HepG2 (cell line): ENCODE data around the gene TRIM8. TPM values are rescaled to one million over a fixed set of nuclear protein-coding genes. Genes with fewer than 3 reads are reported as not detected.
A peak's percentile ranks its signal among the peaks of the same experiment; 100 is the strongest.

ENCODE experiments used
- ARNT2 ChIP-seq: sonication (generic); formaldehyde crosslinking; IDR thresholded peaks from 2 replicates; pipeline ENCODE4 v1.8.0; 2022; ENCODE audit warnings: mild to moderate bottlenecking, low read depth, missing genetic modification reagents, moderate library complexity
- GFI1 ChIP-seq: sonication (generic); formaldehyde crosslinking; IDR thresholded peaks from 2 replicates; pipeline ENCODE4 v1.5.0; 2020; ENCODE audit warnings: missing genetic modification reagents, mild to moderate bottlenecking, borderline replicate concordance
- HNRNPK ChIP-seq: fragments of 200-400 bp; formaldehyde crosslinking; IDR thresholded peaks from 2 replicates; pipeline ENCODE4 v1.6.1; 2018; ENCODE audit warnings: low read length, low read depth, moderate library complexity, mild to moderate bottlenecking; ENCODE audit not compliant: poor library complexity, severe bottlenecking
- IRF2 ChIP-seq: IDR thresholded peaks from 2 replicates; pipeline ENCODE4 v1.6.1; 2018; ENCODE audit warnings: missing genetic modification reagents, missing compliant biosample characterization
- MBD4 ChIP-seq: IDR thresholded peaks from 2 replicates; pipeline ENCODE4 v1.6.1; 2012; ENCODE audit warnings: low read length, inconsistent platforms, borderline replicate concordance
- MED13 ChIP-seq: sonication (generic); formaldehyde crosslinking; IDR thresholded peaks from 2 replicates; pipeline ENCODE4 v1.5.0; 2020; ENCODE audit warnings: missing genetic modification reagents
- MEIS2 ChIP-seq: sonication (generic); formaldehyde crosslinking; IDR thresholded peaks from 2 replicates; pipeline ENCODE4 v1.9.0; 2021; ENCODE audit warnings: mild to moderate bottlenecking, missing genetic modification reagents
- NFYC ChIP-seq: IDR thresholded peaks from 2 replicates; pipeline ENCODE4 v1.6.1; 2016; ENCODE audit warnings: missing genetic modification reagents, missing compliant biosample characterization
- POGK ChIP-seq: sonication (generic); formaldehyde crosslinking; conservative IDR thresholded peaks from 2 replicates; pipeline ENCODE4 v1.8.0; 2022; ENCODE audit warnings: mild to moderate bottlenecking, moderate library complexity, missing genetic modification reagents
- POLR2G ChIP-seq: fragments of 200-400 bp; formaldehyde crosslinking; IDR thresholded peaks from 2 replicates; pipeline ENCODE4 v1.6.1; 2018; ENCODE audit warnings: mild to moderate bottlenecking, low read depth, low read length, moderate library complexity
- SIX1 ChIP-seq: sonication (generic); formaldehyde crosslinking; IDR thresholded peaks from 2 replicates; pipeline ENCODE4 v1.4.0; 2020; ENCODE audit warnings: missing genetic modification reagents, borderline replicate concordance
- SRSF1 ChIP-seq: fragments of 200-400 bp; formaldehyde crosslinking; optimal IDR thresholded peaks from 2 replicates; pipeline ENCODE3; 2017; ENCODE audit warnings: mild to moderate bottlenecking, low read depth, low read length, moderate library complexity
- TEAD2 ChIP-seq: sonication (generic); formaldehyde crosslinking; IDR thresholded peaks from 2 replicates; pipeline ENCODE4 v1.9.0; 2021; ENCODE audit warnings: missing genetic modification reagents
- U2AF1 ChIP-seq: fragments of 200-400 bp; formaldehyde crosslinking; optimal IDR thresholded peaks from 2 replicates; pipeline ENCODE3; 2017; ENCODE audit warnings: mild to moderate bottlenecking, low read depth, low read length
- ZBTB21 ChIP-seq: sonication (generic); formaldehyde crosslinking; IDR thresholded peaks from 2 replicates; pipeline ENCODE4 v1.4.0; 2020; ENCODE audit warnings: missing genetic modification reagents
- ZFAT ChIP-seq: sonication (generic); formaldehyde crosslinking; conservative IDR thresholded peaks from 2 replicates; pipeline ENCODE4 v1.8.1; 2023; ENCODE audit warnings: missing genetic modification reagents, inconsistent platforms
- ZFX ChIP-seq: sonication (generic); formaldehyde crosslinking; IDR thresholded peaks from 2 replicates; pipeline ENCODE4 v1.4.0; 2020; ENCODE audit warnings: mild to moderate bottlenecking, low read depth, missing genetic modification reagents, moderate library complexity
- ZNF225 ChIP-seq: sonication (generic); formaldehyde crosslinking; IDR thresholded peaks from 2 replicates; pipeline ENCODE4 v1.4.0; 2020; ENCODE audit warnings: mild to moderate bottlenecking, missing genetic modification reagents
- ZNF556 ChIP-seq: sonication (generic); formaldehyde crosslinking; IDR thresholded peaks from 2 replicates; pipeline ENCODE4 v1.4.0; 2020; ENCODE audit warnings: mild to moderate bottlenecking, missing genetic modification reagents, borderline replicate concordance
- ZNF749 ChIP-seq: sonication (generic); formaldehyde crosslinking; IDR thresholded peaks from 2 replicates; pipeline ENCODE4 v1.8.0; 2022; ENCODE audit warnings: mild to moderate bottlenecking, missing genetic modification reagents, moderate library complexity, borderline replicate concordance
- ZNF850 ChIP-seq: sonication (generic); formaldehyde crosslinking; conservative IDR thresholded peaks from 2 replicates; pipeline ENCODE4 v1.9.0; 2021; ENCODE audit warnings: mild to moderate bottlenecking, missing genetic modification reagents
- ZSCAN29 ChIP-seq: sonication (generic); formaldehyde crosslinking; conservative IDR thresholded peaks from 2 replicates; pipeline ENCODE4 v1.4.0; 2020; ENCODE audit warnings: mild to moderate bottlenecking, missing genetic modification reagents
- polyA plus RNA-seq, 8 experiments: library from polyadenylated mRNA; depleted of rRNA in 3 of 8; stranded (reverse) in 7 of 8; unstranded in 1 of 8; fragments of >200 nt; fragmentation: Illumina TruSeq in 4 of 8; extraction: Trizol in 4 of 8; gene quantifications; 2 replicates each; pipeline versions ENCODE4 v1.2.1 to v1.2.3, GENCODE V29; 2011 to 2016; ENCODE audit warnings: low read depth in 4 of 8, missing spikeins in 1 of 8, mixed read lengths in 1 of 8; ENCODE audit not compliant: insufficient read depth in 1 of 8
- total RNA-seq, 5 experiments: library from RNA; depleted of rRNA; stranded (reverse); fragments of >200 nt; fragmentation: Illumina TruSeq; extraction: Trizol; gene quantifications; 2 replicates each; pipeline ENCODE4 v1.2.3, GENCODE V29; 2016; ENCODE audit warnings: low read depth in 1 of 5
- TF ChIP-seq, protein P1 (sequence below): sonication (generic); formaldehyde crosslinking; IDR thresholded peaks from 2 replicates; pipeline ENCODE4 v1.5.0; 2020; ENCODE audit warnings: mild to moderate bottlenecking, missing genetic modification reagents, borderline replicate concordance
- TF ChIP-seq, protein P2 (sequence below): sonication (generic); formaldehyde crosslinking; IDR thresholded peaks from 2 replicates; pipeline ENCODE4 v1.8.0; 2022; ENCODE audit warnings: missing genetic modification reagents, mild to moderate bottlenecking, borderline replicate concordance
- TF ChIP-seq, protein P3 (sequence below): sonication (generic); formaldehyde crosslinking; IDR thresholded peaks from 2 replicates; pipeline ENCODE4 v1.4.0; 2020; ENCODE audit warnings: missing genetic modification reagents, low read depth, mild to moderate bottlenecking, borderline replicate concordance

The TRIM8 gene
- total and polyA plus RNA-seq, 2 of the 13 experiments (the other 11 are each of a cell fraction or from before 2014, with no cell fraction given): 38.9 to 66.5 TPM

- TF ChIP-seq ZFAT (CRISPR knock-in tag) (0 out of 2 replicates have a peak, but pooled peaks have one; percentile 26), U2AF1 (no peak), ZSCAN29 (CRISPR knock-in tag) (no peak), GFI1 (CRISPR knock-in tag) (no peak), IRF2 (CRISPR knock-in tag) (no peak), POGK (CRISPR knock-in tag) (peak; percentile 59; the same call in 1 of the 2 replicates), ZFX (CRISPR knock-in tag) (peak; percentile 51; the same call in 1 of the 2 replicates), TEAD2 (CRISPR knock-in tag) (no peak), SIX1 (no peak), ARNT2 (CRISPR knock-in tag) (no peak), ZNF556 (CRISPR knock-in tag) (no peak), HNRNPK (peak; percentile 75), SRSF1 (peak; percentile 14), ZBTB21 (CRISPR knock-in tag) (no peak), MEIS2 (CRISPR knock-in tag) (peak; percentile 11; the same call in 1 of the 2 replicates), ZNF225 (CRISPR knock-in tag) (no peak), MED13 (0 out of 2 replicates have a peak, but pooled peaks have one; percentile 5), ZNF749 (CRISPR knock-in tag) (no peak), POLR2G (peak; percentile 62), NFYC (CRISPR knock-in tag) (no peak), MBD4 (no peak), ZNF850 (CRISPR knock-in tag) (no peak)
- TF ChIP-seq, protein P1, sequence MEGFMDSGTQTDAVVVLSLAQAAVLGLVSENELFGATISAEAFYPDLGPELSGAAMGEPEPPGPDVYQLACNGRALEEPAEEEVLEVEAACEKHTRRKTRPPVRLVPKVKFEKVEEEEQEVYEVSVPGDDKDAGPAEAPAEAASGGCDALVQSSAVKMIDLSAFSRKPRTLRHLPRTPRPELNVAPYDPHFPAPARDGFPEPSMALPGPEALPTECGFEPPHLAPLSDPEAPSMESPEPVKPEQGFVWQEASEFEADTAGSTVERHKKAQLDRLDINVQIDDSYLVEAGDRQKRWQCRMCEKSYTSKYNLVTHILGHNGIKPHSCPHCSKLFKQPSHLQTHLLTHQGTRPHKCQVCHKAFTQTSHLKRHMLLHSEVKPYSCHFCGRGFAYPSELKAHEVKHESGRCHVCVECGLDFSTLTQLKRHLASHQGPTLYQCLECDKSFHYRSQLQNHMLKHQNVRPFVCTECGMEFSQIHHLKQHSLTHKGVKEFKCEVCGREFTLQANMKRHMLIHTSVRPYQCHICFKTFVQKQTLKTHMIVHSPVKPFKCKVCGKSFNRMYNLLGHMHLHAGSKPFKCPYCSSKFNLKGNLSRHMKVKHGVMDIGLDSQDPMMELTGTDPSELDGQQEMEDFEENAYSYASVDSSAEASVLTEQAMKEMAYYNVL (CRISPR knock-in tag): no peak
- TF ChIP-seq, protein P2, sequence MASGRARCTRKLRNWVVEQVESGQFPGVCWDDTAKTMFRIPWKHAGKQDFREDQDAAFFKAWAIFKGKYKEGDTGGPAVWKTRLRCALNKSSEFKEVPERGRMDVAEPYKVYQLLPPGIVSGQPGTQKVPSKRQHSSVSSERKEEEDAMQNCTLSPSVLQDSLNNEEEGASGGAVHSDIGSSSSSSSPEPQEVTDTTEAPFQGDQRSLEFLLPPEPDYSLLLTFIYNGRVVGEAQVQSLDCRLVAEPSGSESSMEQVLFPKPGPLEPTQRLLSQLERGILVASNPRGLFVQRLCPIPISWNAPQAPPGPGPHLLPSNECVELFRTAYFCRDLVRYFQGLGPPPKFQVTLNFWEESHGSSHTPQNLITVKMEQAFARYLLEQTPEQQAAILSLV (CRISPR knock-in tag): no peak
- TF ChIP-seq, protein P3, sequence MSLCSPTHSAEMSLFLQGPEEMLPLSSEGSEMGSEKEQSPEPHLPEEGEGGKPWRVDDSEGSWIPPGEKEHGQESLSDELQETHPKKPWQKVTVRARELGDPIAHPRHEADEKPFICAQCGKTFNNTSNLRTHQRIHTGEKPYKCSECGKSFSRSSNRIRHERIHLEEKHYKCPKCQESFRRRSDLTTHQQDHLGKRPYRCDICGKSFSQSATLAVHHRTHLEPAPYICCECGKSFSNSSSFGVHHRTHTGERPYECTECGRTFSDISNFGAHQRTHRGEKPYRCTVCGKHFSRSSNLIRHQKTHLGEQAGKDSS (CRISPR knock-in tag): no peak
Measured at GRCh38 chr10:102643336-102644065, 778 bp upstream of the TRIM8 start (continued).
